GM18909 (cell line): ENCODE results near the gene FABP2.

Experiments
- ATAC-seq: cut with Tn5 transposase; IDR thresholded peaks from one replicate; pipeline ENCODE4 v1.9.1; 2021; ENCODE audit warnings: mild to moderate bottlenecking; ENCODE audit not compliant: unreplicated experiment, poor library complexity

FABP2 gene

GRCh38 chr4:119271361-119272085 lies 50.4 kb downstream of the FABP2 start:
- no peak for ATAC-seq

- ATAC-seq, result no peak
These were observed 53.5 kb downstream of the FABP2 start for GRCh38 chr4:119268466-119268865.
